Measurements from ENCODE around the gene GTPBP3.

GRCh38 chr19:17389957-17390664 is 52.8 kb downstream of the GTPBP3 start:
- TF ChIP-seq, protein P1, sequence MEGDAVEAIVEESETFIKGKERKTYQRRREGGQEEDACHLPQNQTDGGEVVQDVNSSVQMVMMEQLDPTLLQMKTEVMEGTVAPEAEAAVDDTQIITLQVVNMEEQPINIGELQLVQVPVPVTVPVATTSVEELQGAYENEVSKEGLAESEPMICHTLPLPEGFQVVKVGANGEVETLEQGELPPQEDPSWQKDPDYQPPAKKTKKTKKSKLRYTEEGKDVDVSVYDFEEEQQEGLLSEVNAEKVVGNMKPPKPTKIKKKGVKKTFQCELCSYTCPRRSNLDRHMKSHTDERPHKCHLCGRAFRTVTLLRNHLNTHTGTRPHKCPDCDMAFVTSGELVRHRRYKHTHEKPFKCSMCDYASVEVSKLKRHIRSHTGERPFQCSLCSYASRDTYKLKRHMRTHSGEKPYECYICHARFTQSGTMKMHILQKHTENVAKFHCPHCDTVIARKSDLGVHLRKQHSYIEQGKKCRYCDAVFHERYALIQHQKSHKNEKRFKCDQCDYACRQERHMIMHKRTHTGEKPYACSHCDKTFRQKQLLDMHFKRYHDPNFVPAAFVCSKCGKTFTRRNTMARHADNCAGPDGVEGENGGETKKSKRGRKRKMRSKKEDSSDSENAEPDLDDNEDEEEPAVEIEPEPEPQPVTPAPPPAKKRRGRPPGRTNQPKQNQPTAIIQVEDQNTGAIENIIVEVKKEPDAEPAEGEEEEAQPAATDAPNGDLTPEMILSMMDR (IDR thresholded peaks at IDR 0.05): no peak
- no peak for TF ChIP-seq POLR2A (IDR thresholded peaks at IDR 0.05)
